GM18858 (cell line): ENCODE measurements around the gene FOXO1.
A peak's percentile ranks its signal among the peaks of the same experiment; 100 is the strongest.

Experiments used
- ATAC-seq: cut with Tn5 transposase; IDR thresholded peaks from one replicate; pipeline ENCODE4 v1.9.1; 2021; ENCODE audit not compliant: unreplicated experiment

Gene FOXO1

DNA sequence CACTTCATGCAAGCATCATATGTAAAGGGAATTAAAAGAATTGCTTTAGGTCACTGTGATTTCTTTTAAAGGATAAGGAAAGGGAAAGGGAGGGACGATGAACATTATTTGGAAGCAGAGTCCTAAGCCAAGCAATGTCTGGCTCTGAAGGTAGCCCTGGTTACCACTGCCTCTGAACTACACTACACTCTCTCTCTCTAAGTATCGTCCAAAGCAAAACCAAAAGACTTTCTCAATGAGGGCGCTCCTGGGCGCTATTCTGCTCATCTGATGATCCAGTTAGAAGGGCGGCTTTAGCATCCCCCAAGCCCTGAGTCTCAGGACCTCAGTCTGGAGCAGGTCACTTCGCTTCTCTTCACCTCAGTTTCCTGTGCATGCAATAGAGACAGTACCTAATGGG is 26.2 kb downstream of the FOXO1 start:
- no peak for ATAC-seq

DNA sequence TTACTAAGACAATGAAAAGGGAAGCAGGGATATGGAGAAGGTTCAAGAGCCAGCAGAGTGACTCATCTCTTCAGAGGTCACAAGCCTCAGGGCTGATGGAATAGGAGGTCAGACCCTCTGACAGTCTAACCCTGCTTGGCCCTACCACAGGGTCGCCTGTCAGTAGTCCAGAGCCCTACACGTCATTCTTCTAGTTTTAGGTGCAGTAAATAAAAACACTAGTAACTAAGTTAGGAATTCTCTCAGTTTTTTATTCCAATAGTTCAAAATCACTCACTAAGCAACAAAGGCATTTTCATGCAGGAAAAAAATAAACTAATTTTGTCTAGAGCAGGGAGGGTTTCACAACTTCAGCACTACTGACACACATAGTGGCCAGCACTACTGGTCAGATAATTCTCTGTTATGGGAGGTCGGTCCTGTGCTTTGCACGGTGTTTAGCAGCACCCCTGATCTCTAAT is 27.2 kb downstream of the FOXO1 start:
- no peak for ATAC-seq

DNA sequence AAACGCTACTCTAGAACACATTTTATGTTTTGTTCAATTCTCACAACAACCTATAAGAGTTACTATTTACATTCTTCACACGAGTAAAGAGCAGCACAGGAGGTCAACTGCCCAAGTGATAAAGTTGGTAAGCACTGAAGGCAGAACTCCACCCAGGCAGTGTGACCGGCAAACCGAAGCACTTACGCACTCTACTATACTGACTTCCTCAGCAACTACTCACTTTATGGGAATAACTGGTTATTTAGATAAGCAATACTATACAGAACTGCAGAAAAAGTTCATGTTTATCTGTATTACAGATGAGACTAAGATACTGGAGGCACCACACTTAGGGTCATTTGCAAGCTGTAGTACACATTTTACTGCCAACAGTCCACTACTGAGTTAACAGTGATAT is 28.8 kb downstream of the FOXO1 start:
- ATAC-seq, result no peak

- no peak for ATAC-seq
These were observed 31.0 kb downstream of the FOXO1 start for GRCh38 chr13:40635315-40635995.

GRCh38 chr13:40632915-40633314 is 33.5 kb downstream of the FOXO1 start:
- ATAC-seq, result no peak

DNA sequence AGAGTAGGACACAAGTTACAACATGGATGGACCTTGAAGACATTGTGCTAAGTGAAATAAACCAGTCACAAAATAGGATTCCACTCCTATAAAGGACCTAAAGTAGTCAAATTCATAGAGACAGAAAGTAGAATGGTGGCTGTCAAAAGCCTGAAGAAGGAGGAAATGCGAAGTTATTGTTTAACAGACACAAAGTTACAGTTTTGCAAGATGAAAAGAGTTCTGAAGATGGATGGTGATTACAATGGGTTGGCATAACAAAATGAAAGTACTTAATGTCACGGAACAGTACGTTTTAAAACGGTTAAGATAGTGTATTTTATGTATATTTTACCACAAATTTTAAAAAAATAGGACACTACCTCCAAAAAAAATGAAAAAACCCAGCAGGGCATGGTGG is 34.8 kb downstream of the FOXO1 start:
- no peak for ATAC-seq

DNA sequence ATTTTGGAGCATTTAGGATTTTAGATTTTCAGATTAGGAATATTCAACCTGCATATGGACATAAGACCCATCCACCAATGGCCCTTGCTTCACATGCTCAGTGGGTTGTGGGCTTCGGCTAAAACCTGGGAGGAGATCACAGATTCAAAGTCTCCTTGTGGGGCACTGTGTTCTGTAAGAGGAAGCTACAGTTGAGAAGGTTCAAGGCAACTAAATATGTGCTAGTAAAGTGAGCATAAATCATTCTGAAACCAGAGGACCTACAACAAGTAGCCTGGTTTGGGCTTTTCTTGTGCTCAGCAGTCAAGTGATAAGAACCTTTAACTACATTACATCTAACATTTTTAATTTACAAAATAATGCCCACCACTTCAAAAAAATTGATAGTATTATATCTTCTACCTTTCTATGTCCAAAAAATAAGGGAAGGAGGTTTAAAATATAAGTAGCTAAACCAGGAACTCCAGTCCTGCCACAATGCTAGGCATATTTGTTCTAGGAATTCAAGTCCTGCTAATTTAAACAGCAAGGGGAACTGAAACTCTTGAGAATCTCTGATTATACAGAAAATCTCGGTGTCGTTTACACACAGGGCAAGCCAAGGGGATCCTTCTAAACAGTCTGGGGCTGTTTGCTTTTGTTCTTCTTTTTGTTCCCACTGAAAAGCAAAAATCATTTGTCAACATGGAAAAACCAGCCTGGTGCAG is 36.6 kb downstream of the FOXO1 start:
- ATAC-seq, result peak; percentile 83

GRCh38 chr13:40626977-40627376 is 39.5 kb downstream of the FOXO1 start:
- no peak for ATAC-seq

DNA sequence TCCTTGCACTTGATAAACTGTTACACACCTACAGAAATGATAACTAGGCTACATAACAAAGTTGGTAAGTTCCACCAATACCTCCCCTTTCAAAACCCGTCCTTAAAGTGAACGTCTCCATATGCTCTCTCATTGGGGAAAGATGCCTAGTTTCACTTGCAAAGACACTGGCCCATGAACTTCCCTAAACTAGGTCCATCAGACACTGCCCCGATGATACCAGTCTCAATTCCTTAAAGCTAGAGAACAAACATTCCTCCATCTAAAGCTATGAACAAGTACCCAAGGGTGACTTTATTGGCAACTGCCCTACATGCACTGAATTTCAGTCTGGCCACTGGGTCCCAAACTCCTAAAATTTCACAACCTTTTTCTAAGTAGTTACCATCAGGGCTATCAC is 39.9 kb downstream of the FOXO1 start:
- no peak for ATAC-seq

DNA sequence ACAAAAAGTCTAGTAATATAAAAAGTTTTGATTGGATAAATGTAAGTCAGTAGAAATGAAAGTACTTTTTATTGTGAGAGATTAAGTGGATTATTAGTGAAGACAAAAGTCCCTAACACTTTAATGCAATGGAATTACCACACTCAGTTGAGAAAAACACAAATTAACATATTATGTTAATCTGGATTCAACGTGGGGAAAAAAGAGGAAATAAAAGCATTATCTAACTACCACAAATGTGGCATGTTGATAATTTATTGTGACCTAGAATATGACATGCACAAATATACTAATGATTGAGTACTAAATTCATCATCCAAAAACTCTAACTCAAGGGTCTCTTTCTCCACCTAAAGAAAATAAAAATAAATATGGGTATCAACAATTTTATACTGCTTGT is 41.5 kb downstream of the FOXO1 start:
- ATAC-seq, result no peak

DNA sequence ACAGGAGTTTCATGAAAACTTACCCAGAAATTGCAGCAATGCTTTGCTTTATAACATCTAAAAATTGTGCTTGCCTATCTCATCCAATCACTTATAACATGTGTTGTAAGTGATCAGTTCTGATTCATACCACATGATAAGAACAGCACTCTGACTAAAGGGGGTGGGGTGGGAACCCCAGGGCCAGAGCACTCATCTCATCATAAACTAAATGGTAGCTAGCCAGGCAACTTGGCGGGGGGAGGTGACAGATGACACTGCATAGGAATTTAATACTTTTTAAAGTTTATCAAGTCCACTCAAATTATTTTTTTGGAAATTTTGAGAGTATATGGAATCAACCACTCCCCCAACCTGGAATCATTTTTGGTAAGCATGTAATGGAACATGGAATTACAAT is 42.1 kb downstream of the FOXO1 start:
- ATAC-seq, result no peak

- no peak for ATAC-seq
These were observed 43.7 kb downstream of the FOXO1 start for GRCh38 chr13:40622761-40623160.

- ATAC-seq, result no peak
These were observed 44.2 kb downstream of the FOXO1 start for GRCh38 chr13:40622246-40622645.

DNA sequence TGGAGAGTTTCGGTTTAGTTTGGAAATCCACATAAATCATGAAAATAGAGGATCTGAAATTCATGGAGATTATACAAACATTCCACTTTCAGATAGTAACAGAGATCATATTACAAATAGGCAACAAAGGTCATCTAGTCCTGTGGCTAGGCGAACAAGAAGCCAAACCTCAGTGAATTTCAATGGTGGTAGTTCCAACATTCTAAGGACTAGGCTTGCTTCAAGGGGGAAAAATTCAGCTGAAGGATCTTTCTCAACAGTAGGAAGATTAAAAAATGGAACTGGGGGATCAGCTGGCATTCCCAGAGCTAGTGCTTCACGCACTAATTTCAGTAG is 47.0 kb downstream of the FOXO1 start:
- no peak for ATAC-seq

DNA sequence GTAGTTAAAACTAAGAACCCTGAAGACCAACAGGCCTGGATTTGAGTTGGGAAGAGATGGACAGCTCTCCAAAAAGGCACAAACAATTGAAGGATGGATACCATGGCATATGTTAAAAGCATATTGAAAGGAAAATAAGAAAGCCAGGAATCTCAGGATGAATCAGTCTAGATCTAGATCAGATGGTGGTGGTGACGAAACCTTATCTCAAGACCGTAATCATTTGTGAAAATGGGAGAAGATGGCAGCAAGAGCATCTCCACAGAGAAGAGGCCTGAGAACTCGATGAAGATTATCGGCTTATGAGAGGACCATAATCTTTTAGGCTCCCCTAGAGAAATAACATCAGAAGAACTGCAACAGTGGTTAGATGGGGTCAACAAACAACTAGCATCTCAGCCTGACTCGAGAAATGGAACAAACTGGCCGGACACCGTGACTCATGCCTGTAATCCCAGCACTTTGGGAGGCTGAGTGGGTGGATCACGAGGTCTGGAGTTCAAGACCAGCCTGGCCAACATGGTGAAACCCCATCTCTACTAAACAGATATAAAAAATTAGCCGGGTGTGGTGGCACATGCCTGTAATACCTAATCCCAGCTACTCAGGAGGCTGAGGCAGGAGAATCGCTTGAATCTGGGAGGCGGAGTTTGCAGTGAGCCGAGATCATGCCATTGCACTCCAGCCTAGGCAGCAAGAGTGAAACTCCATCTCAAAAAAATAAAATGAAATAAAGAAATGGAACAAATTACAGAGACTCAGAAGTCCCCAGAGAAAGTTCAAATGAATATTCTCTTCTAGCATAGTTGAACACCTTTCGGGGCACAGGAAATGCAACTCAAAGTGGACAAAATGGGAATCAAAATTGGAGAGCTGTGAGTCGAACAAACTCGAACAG is 47.6 kb downstream of the FOXO1 start:
- ATAC-seq, result no peak

- ATAC-seq, result no peak
These were observed 48.6 kb downstream of the FOXO1 start for GRCh38 chr13:40617801-40618356.

GRCh38 chr13:40615619-40616018 is 50.8 kb downstream of the FOXO1 start:
- no peak for ATAC-seq

- no peak for ATAC-seq
These were observed 52.5 kb downstream of the FOXO1 start for GRCh38 chr13:40613914-40614313.

- ATAC-seq, result peak; percentile 74
These were observed 53.1 kb downstream of the FOXO1 start for GRCh38 chr13:40613192-40613818.

DNA sequence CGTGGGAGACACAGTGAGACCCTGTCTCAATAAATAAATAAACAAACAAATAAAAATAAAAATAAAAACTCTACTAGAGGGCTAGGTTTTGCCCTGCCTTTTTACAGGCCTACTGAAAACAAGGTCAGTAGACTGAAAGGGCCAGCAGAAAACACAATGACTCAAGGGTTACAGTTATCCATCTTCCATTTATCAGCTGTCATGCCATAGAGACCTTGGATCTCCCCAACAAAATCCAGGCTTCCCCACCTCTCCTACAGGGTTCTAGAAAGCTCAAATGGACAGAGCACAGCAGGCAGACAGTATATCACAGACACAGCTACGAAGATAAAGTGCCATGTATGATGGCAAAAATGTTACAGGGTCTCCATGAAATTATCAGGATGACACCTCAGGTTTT is 54.4 kb downstream of the FOXO1 start:
- no peak for ATAC-seq

- ATAC-seq, result no peak
These were observed 54.8 kb downstream of the FOXO1 start for GRCh38 chr13:40611635-40612034.
